ES-I3 (cell line): Measurements from ENCODE around the gene CNKSR1.
A peak's percentile ranks its signal among the peaks of the same experiment; 100 is the strongest.

Experiments
- H3K36me3 ChIP-seq: 2 replicates; pipeline ENCODE4 v1.6.1; 2013; ENCODE audit warnings: mild to moderate bottlenecking, low read length, control low read depth, moderate library complexity; ENCODE audit not compliant: insufficient read depth
- H3K4me1 ChIP-seq: 2 replicates; pipeline ENCODE4 v1.6.1; 2013; ENCODE audit warnings: mild to moderate bottlenecking, control low read depth, low read length; ENCODE audit not compliant: insufficient read depth
- H3K9ac ChIP-seq: 2 replicates; pipeline ENCODE4 v1.6.1; 2013; ENCODE audit warnings: low read depth, mild to moderate bottlenecking, low read length, moderate library complexity
- H3K9me3 ChIP-seq: 2 replicates; pipeline ENCODE4 v1.6.1; 2013; ENCODE audit warnings: mild to moderate bottlenecking, low read length, moderate library complexity; ENCODE audit not compliant: control insufficient read depth, insufficient read depth

CNKSR1 gene

GRCh38 chr1:26177182-26177684, at the start of gene CNKSR1:
TSS of gene CNKSR1 (plus strand) at chr1:26177491. CDS start at chr1:26177548, 57 bp downstream.
- H3K4me1 ChIP-seq, result no peaks in the 10 kb centered on the region
- no peaks in the 10 kb centered on the region for H3K9me3 ChIP-seq
- H3K36me3 ChIP-seq, result no peaks in the 10 kb centered on the region; the same call in 1 of the 2 replicates
- peak within 1 kb of the TSS; percentile 74; the same call in 1 of the 2 replicates for H3K9ac ChIP-seq

- Histone ChIP-seq H3K36me3 (no peaks in the 10 kb centered on the region), H3K9ac (no peak overlapping the region), H3K4me1 (peaks cover 16% of the 10 kb centered on the region), H3K9me3 (no peaks in the 10 kb centered on the region)
These were observed 47.5 kb upstream of the CNKSR1 start for GRCh38 chr1:26129778-26130177.

GRCh38 chr1:26130695-26131094, 46.6 kb upstream of the CNKSR1 start:
- no peak overlapping the region for H3K9ac ChIP-seq
- H3K9me3 ChIP-seq, result no peaks in the 10 kb centered on the region
- H3K4me1 ChIP-seq, result peaks cover 16% of the 10 kb centered on the region
- H3K36me3 ChIP-seq, result no peaks in the 10 kb centered on the region

GRCh38 chr1:26132128-26132833, 45.0 kb upstream of the CNKSR1 start:
- no peaks in the 10 kb centered on the region for H3K36me3 ChIP-seq
- peaks cover 6% of the 10 kb centered on the region; the same call in 1 of the 2 replicates for H3K4me1 ChIP-seq
- no peaks in the 10 kb centered on the region for H3K9me3 ChIP-seq
- H3K9ac ChIP-seq, result no peak overlapping the region

GRCh38 chr1:26132834-26133167, 44.5 kb upstream of the CNKSR1 start:
- Histone ChIP-seq H3K9me3 (no peaks in the 10 kb centered on the region), H3K4me1 (0 out of 2 replicates have a peak, but pooled peaks cover under 1% of the 10 kb centered on the region), H3K9ac (no peak overlapping the region), H3K36me3 (no peaks in the 10 kb centered on the region)

GRCh38 chr1:26134466-26134865, 42.8 kb upstream of the CNKSR1 start:
- H3K4me1 ChIP-seq, result 0 out of 2 replicates have a peak, but pooled peaks cover 6% of the 10 kb centered on the region
- H3K36me3 ChIP-seq, result no peaks in the 10 kb centered on the region
- H3K9ac ChIP-seq, result no peak overlapping the region
- no peaks in the 10 kb centered on the region for H3K9me3 ChIP-seq

- Histone ChIP-seq H3K9ac (no peak overlapping the region), H3K9me3 (no peaks in the 10 kb centered on the region), H3K36me3 (no peaks in the 10 kb centered on the region), H3K4me1 (0 out of 2 replicates have a peak, but pooled peaks cover 6% of the 10 kb centered on the region)
These were observed 38.2 kb upstream of the CNKSR1 start for GRCh38 chr1:26138974-26139558.

GRCh38 chr1:26142159-26142558, 35.1 kb upstream of the CNKSR1 start:
- H3K9me3 ChIP-seq, result no peaks in the 10 kb centered on the region
- 0 out of 2 replicates have a peak, but pooled peaks cover 6% of the 10 kb centered on the region for H3K4me1 ChIP-seq
- no peak overlapping the region for H3K9ac ChIP-seq
- no peaks in the 10 kb centered on the region for H3K36me3 ChIP-seq

- H3K9ac ChIP-seq, result no peak overlapping the region
- H3K9me3 ChIP-seq, result no peaks in the 10 kb centered on the region
- H3K36me3 ChIP-seq, result no peaks in the 10 kb centered on the region
- H3K4me1 ChIP-seq, result no peaks in the 10 kb centered on the region
These were observed 32.0 kb upstream of the CNKSR1 start for GRCh38 chr1:26145041-26145959.

- Histone ChIP-seq H3K9ac (no peak overlapping the region), H3K36me3 (no peaks in the 10 kb centered on the region), H3K9me3 (no peaks in the 10 kb centered on the region), H3K4me1 (no peaks in the 10 kb centered on the region)
These were observed 31.4 kb upstream of the CNKSR1 start for GRCh38 chr1:26145960-26146294.

- Histone ChIP-seq H3K36me3 (no peaks in the 10 kb centered on the region), H3K9ac (no peak overlapping the region), H3K4me1 (no peaks in the 10 kb centered on the region), H3K9me3 (no peaks in the 10 kb centered on the region)
These were observed 28.4 kb upstream of the CNKSR1 start for GRCh38 chr1:26148887-26149286.

- Histone ChIP-seq H3K9me3 (no peaks in the 10 kb centered on the region), H3K36me3 (no peaks in the 10 kb centered on the region), H3K4me1 (peaks cover 13% of the 10 kb centered on the region), H3K9ac (no peak overlapping the region)
These were observed 23.2 kb upstream of the CNKSR1 start for GRCh38 chr1:26153966-26154532.

GRCh38 chr1:26154750-26155149, 22.5 kb upstream of the CNKSR1 start:
- Histone ChIP-seq H3K9ac (no peak overlapping the region), H3K9me3 (no peaks in the 10 kb centered on the region), H3K36me3 (no peaks in the 10 kb centered on the region), H3K4me1 (peaks cover 18% of the 10 kb centered on the region)
